Measurements from ENCODE around the gene TSNAXIP1. TPM values are rescaled to one million over a fixed set of nuclear protein-coding genes. Genes with fewer than 3 reads are reported as not detected.
"Not testable (repeated sequence)": the region's sequence is repeated elsewhere in the genome, so short reads cannot be mapped to it uniquely, and the experiment has no call there.

Gene TSNAXIP1
- total and polyA plus RNA-seq, 9 of the 15 experiments (the other 6 are each of a cell fraction or from before 2014, with no cell fraction given) = 0.03 to 0.24 (median 0.11) TPM; not detected in 4

- POLR2A ChIA-PET = interaction anchor here (0.7 to 3.9 kb wide), 6 partner anchors 9 to 38 kb away, joined by 3 to 19 read pairs (median 7); no protein-coding TSS in a partner anchor
- Histone ChIP-seq H3K27me3 (ENCODE audit: control insufficient read depth in 2 of 2, insufficient read depth in 2 of 2, low read length in 2 of 2) (no peaks in the 10 kb centered on the region), H3K9me3 (replicated peaks; ENCODE audit: control insufficient read depth, insufficient read depth, low read depth, low read length) (no peaks in the 10 kb centered on the region), H3K9me1 (ENCODE audit: control insufficient read depth, insufficient read depth, low read length) (no peaks in the 10 kb centered on the region), H3K27ac (ENCODE audit: extremely low read depth, low read depth, low read length) (peak overlapping the region; percentile 4; the same call in 2 of the 3 replicates), H2AFZ (ENCODE audit: low read depth, low read length) (peak overlapping the region; percentile 98), H3K36me3 (ENCODE audit: control insufficient read depth, insufficient read depth, low read length) (peaks cover 32% of the 10 kb centered on the region; the same call in 2 of the 3 replicates), H3K79me2 (ENCODE audit: control insufficient read depth, insufficient read depth, low read length) (peaks cover 17% of the 10 kb centered on the region), H3K4me2 (ENCODE audit: insufficient read depth, low read length) (peak overlapping the region; percentile 93), H3K4me3 (peak overlapping the region; percentile 67), H3K9ac (ENCODE audit: insufficient read depth in 1 of 2, low read depth in 2 of 2, low read length in 2 of 2) (peak overlapping the region; percentile 87 to 96; a peak in 2 of 4 replicates), H3K4me1 (replicated peaks in 1 of 2; ENCODE audit: control insufficient read depth in 2 of 2, insufficient read depth in 2 of 2, low read length in 2 of 2) (peaks cover 11 to 24% of the 10 kb centered on the region in 2 experiments; a peak in 4 of 5 replicates), H4K20me1 (replicated peaks; ENCODE audit: control insufficient read depth, insufficient read depth, low read length) (no peaks in the 10 kb centered on the region; the same call in 1 of the 2 replicates)
- FAIRE-seq (no peak), DNase-seq (ENCODE audit: extremely low read depth in 1 of 4, low spot score in 3 of 4) (no peak), ATAC-seq (no peak)
- in situ Hi-C loops (cut with MboI) (no loop called here), intact Hi-C loops (cut with micrococcal nuclease) (no loop called here)
- no TSS peak for BruUV-seq (replicated peaks)
- CTCF ChIA-PET (ENCODE audit: low intra/inter-chr PET ratio) = no interaction called here
- WGBS (ENCODE audit: insufficient coverage, low coverage, missing lambda C conversion rate) = 80% methylated on average over 10 of the region's 10 CpGs
- TF ChIP-seq ZNF121 (CRISPR knock-in tag; conservative IDR thresholded peaks at IDR 0.05) = peak; percentile 77
- TF ChIP-seq SP1 (CRISPR knock-in tag; IDR thresholded peaks at IDR 0.05) = no peak
- TF ChIP-seq FOXP1 (CRISPR knock-in tag; IDR thresholded peaks at IDR 0.05) = 0 out of 2 replicates have a peak, but pooled peaks have one; percentile 10
These were observed 27.5 kb downstream of the TSNAXIP1 start for GRCh38 chr16:67834242-67834614.

GRCh38 chr16:67837190-67837589 is 30.5 kb downstream of the TSNAXIP1 start:
- H3K9me3 ChIP-seq (replicated peaks; ENCODE audit: control insufficient read depth, insufficient read depth, low read depth, low read length); ATAC-seq; in situ Hi-C loops (cut with MboI); H3K27ac ChIP-seq (ENCODE audit: extremely low read depth, low read depth, low read length); FAIRE-seq; DNase-seq (ENCODE audit: extremely low read depth in 1 of 4, low spot score in 3 of 4); H3K9me1 ChIP-seq (ENCODE audit: control insufficient read depth, insufficient read depth, low read length); BruUV-seq (replicated peaks); H2AFZ ChIP-seq (ENCODE audit: low read depth, low read length); H3K4me3 ChIP-seq; CTCF ChIA-PET (ENCODE audit: low intra/inter-chr PET ratio); H3K9ac ChIP-seq (ENCODE audit: insufficient read depth in 1 of 2, low read depth in 2 of 2, low read length in 2 of 2); H4K20me1 ChIP-seq (replicated peaks; ENCODE audit: control insufficient read depth, insufficient read depth, low read length); intact Hi-C loops (cut with micrococcal nuclease); H3K4me2 ChIP-seq (ENCODE audit: insufficient read depth, low read length); H3K36me3 ChIP-seq (ENCODE audit: control insufficient read depth, insufficient read depth, low read length); H3K27me3 ChIP-seq (ENCODE audit: control insufficient read depth in 2 of 2, insufficient read depth in 2 of 2, low read length in 2 of 2); TF ChIP-seq ATF3 (CRISPR knock-in tag; conservative IDR thresholded peaks at IDR 0.05): not testable (repeated sequence)
- POLR2A ChIA-PET = interaction anchor here (0.7 kb wide), 1 partner anchor 20 kb away, joined by 3 read pairs; no protein-coding TSS in a partner anchor
- peaks cover 17 to 30% of the 10 kb centered on the region in 2 experiments; a peak in 4 of 5 replicates for H3K4me1 ChIP-seq (replicated peaks in 1 of 2; ENCODE audit: control insufficient read depth in 2 of 2, insufficient read depth in 2 of 2, low read length in 2 of 2)
- H3K79me2 ChIP-seq (ENCODE audit: control insufficient read depth, insufficient read depth, low read length) = peaks cover 14% of the 10 kb centered on the region
- TF ChIP-seq ATF3 (IDR thresholded peaks at IDR 0.05) (0 out of 2 replicates have a peak, but pooled peaks have one; percentile 11), NFIC (IDR thresholded peaks at IDR 0.05) (peak; percentile 7; the same call in 1 of the 2 replicates)
- 72% methylated on average over 10 of the region's 10 CpGs for WGBS (ENCODE audit: insufficient coverage, low coverage, missing lambda C conversion rate)

All from K562 (cell line).